WI38 (cell line): ENCODE data around the gene CMA1.

Source experiments
- H3K4me3 ChIP-seq: 2 replicates; pipeline ENCODE4 v1.5.1; 2011; ENCODE audit warnings: low read depth, mild to moderate bottlenecking, control low read depth, low read length
- CTCF ChIP-seq: IDR thresholded peaks from 2 replicates; pipeline ENCODE4 v1.5.1; 2012; ENCODE audit warnings: low read depth, mild to moderate bottlenecking, control low read depth, low read length

CMA1 gene

GRCh38 chr14:24463017-24463883, 44.8 kb downstream of the CMA1 start:
- TF ChIP-seq CTCF, result no peak
- H3K4me3 ChIP-seq, result no peak overlapping the region

- no peak for TF ChIP-seq CTCF
- H3K4me3 ChIP-seq, result no peak overlapping the region
Observed at GRCh38 chr14:24461336-24461735, 46.7 kb downstream of the CMA1 start.

- no peak for TF ChIP-seq CTCF
Observed at GRCh38 chr14:24459331-24459730, 48.7 kb downstream of the CMA1 start.

GRCh38 chr14:24458736-24459135, 49.3 kb downstream of the CMA1 start:
- TF ChIP-seq CTCF, result no peak
- no peak overlapping the region for H3K4me3 ChIP-seq

More at GRCh38 chr14:24459331-24459730, 48.7 kb downstream of the CMA1 start:
- H3K4me3 ChIP-seq, result no peak overlapping the region

GRCh38 chr14:24456980-24457379, 51.1 kb downstream of the CMA1 start:
- H3K4me3 ChIP-seq, result no peak overlapping the region
- no peak for TF ChIP-seq CTCF
